ENCODE results near the gene UACA. TPM values are rescaled to one million over a fixed set of nuclear protein-coding genes. Genes with fewer than 3 reads are reported as not detected.

UACA gene
- total RNA-seq, 1 experiment from 2014 or later: 38.0 TPM

GRCh38 chr15:70762469-70763119 is 764 bp downstream of the UACA start:
- Histone ChIP-seq H3K4me2 (ENCODE audit: insufficient read depth, insufficient read length, low read length) (peak overlapping the region; percentile 97), H4K5ac (ENCODE audit: insufficient read length, low read depth, low read length) (no peak overlapping the region), H3K79me2 (ENCODE audit: insufficient read depth, low read length) (no peaks in the 10 kb centered on the region), H4K8ac (replicated peaks; ENCODE audit: insufficient read length, low read depth, low read length) (no peak overlapping the region), H3T11ph (ENCODE audit: low read length) (no peak overlapping the region), H3K79me1 (ENCODE audit: insufficient read depth, low read depth, low read length, poor library complexity, severe bottlenecking) (no peaks in the 10 kb centered on the region), H2BK15ac (ENCODE audit: low read depth, low read length) (no peak overlapping the region), H4K91ac (ENCODE audit: insufficient read length, low read depth, low read length) (no peak overlapping the region), H3K9ac (ENCODE audit: extremely low read depth, insufficient read length, low read length) (peak overlapping the region; percentile 64), H4K20me1 (ENCODE audit: control insufficient read depth, insufficient read depth, insufficient read length) (no peaks in the 10 kb centered on the region), H2BK120ac (ENCODE audit: low read depth, low read length, poor library complexity, severe bottlenecking) (no peak overlapping the region), H3K23me2 (ENCODE audit: insufficient read length, low read depth, low read length, poor library complexity, severe bottlenecking) (no peaks in the 10 kb centered on the region), H3K14ac (ENCODE audit: insufficient read depth, low read length) (peak overlapping the region; percentile 75), H3K23ac (ENCODE audit: insufficient read length, low read depth, low read length) (no peak overlapping the region), H2AK5ac (ENCODE audit: insufficient read length, low read length) (no peak overlapping the region), H3K4me1 (ENCODE audit: insufficient read depth, low read length) (no peaks in the 10 kb centered on the region), H3K9me3 (ENCODE audit: control insufficient read depth, low read depth, low read length) (no peaks in the 10 kb centered on the region), H3K4ac (ENCODE audit: low read depth, low read length) (no peak overlapping the region), H3K56ac (ENCODE audit: insufficient read length, low read depth, low read length) (no peak overlapping the region), H2BK12ac (ENCODE audit: insufficient read length, low read depth, low read length) (no peak overlapping the region), H2BK5ac (ENCODE audit: insufficient read length, low read length) (no peak overlapping the region), H2AFZ (ENCODE audit: low read length) (peak overlapping the region; percentile 86), H3K18ac (ENCODE audit: insufficient read length, low read depth, low read length) (no peak overlapping the region), H2BK20ac (ENCODE audit: low read depth, low read length, poor library complexity, severe bottlenecking) (no peak overlapping the region), H3K27ac (ENCODE audit: insufficient read length, low read depth, low read length) (no peak overlapping the region), H3K27me3 (ENCODE audit: insufficient read depth, low read length) (no peaks in the 10 kb centered on the region)
- peak overlapping the region; percentile 89 to 91 for H3K4me3 Mint-ChIP-seq
- peak overlapping the region in 1 of 3 experiments; percentile 81; a peak in 3 of 7 replicates for H3K27ac Mint-ChIP-seq
- TF ChIP-seq CTCF (conservative IDR thresholded peaks at IDR 0.05): no peak
- no peaks in the 10 kb centered on the region for H3K9me3 Mint-ChIP-seq
- WGBS (ENCODE audit: extremely low coverage, insufficient read length, low lambda C conversion rate): no CpG with 5 or more reads among the region's 45 CpGs
- H3K4me1 Mint-ChIP-seq: peaks cover 39 to 42% of the 10 kb centered on the region in 2 experiments
- no peaks in the 10 kb centered on the region for H3K36me3 Mint-ChIP-seq (ENCODE audit: insufficient read depth in 1 of 3, low read depth in 3 of 3)
- H3K27me3 Mint-ChIP-seq (ENCODE audit: low read depth): no peaks in the 10 kb centered on the region
- DNase-seq: peak; percentile 43

Data from H9 (cell line).